ENCODE results near the gene AREL1. TPM values are rescaled to one million over a fixed set of nuclear protein-coding genes. Genes with fewer than 3 reads are reported as not detected.

The AREL1 gene
- total RNA-seq, 1 experiment from 2014 or later: 34.2 TPM

DNA sequence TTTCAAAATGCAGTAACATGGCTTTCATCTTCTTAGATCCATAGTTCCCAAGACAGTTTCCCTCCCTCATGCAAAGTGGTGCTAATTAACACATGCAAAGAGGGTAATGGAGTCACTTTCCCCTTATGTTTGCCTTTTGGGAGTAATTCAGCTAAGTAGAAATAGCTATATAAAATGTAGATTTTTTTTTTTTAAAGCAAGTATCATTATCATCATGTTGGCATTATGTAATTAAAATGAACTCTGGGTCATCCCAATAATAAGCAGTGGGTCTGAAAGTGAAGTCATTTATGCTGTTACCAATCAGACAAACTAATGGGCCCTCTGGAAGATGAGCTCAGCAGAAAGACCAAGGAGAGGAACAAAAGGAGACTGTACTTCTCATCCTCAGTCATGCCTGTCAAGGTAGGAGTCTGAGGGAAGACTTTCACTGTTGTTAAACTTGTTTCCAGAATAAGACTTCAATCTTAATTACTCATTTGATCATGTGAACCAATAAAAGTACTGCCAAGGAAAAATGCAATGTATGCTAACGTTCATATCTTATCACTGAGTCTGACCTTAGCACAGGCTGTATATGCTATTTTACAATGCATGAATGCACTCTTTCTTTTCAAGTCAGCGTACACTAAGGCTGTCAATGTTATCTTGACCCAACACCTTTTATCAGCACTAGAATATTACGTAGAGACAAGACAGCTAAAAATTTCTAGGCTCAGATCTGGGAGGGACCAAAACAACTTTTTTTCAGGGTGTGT, 26.8 kb downstream of the AREL1 start:
- no peak overlapping the region for H3K4ac ChIP-seq (ENCODE audit: low read depth, low read length)
- no peak overlapping the region for H2AK5ac ChIP-seq (ENCODE audit: insufficient read length, low read length)
- H3K27me3 ChIP-seq (ENCODE audit: insufficient read depth, low read length): no peaks in the 10 kb centered on the region
- no peak overlapping the region for H4K8ac ChIP-seq (replicated peaks; ENCODE audit: insufficient read length, low read depth, low read length)
- WGBS (ENCODE audit: extremely low coverage, insufficient read length, low lambda C conversion rate): no CpG with 5 or more reads among the region's 3 CpGs
- H3K9ac ChIP-seq (ENCODE audit: extremely low read depth, insufficient read length, low read length): no peak overlapping the region
- Mint-ChIP-seq H3K4me3 (no peak overlapping the region), H3K36me3 (ENCODE audit: insufficient read depth in 1 of 3, low read depth in 3 of 3) (peaks cover 18 to 51% (median 46%) of the 10 kb centered on the region in 3 experiments), H3K9me3 (no peaks in the 10 kb centered on the region), H3K27me3 (ENCODE audit: low read depth) (no peaks in the 10 kb centered on the region), H3K4me1 (peaks cover 10 to 12% of the 10 kb centered on the region in 2 experiments; a peak in 3 of 4 replicates), H3K27ac (0 out of 7 replicates have a peak overlapping the region, but pooled peaks of 1 of the 3 experiments have one; percentile 31)
- no peak overlapping the region for H3T11ph ChIP-seq (ENCODE audit: low read length)
- peaks cover 2% of the 10 kb centered on the region for H3K4me1 ChIP-seq (ENCODE audit: insufficient read depth, low read length)
- no peak overlapping the region for H2BK20ac ChIP-seq (ENCODE audit: low read depth, low read length, poor library complexity, severe bottlenecking)
- H2BK5ac ChIP-seq (ENCODE audit: insufficient read length, low read length): no peak overlapping the region
- TF ChIP-seq, protein P1, sequence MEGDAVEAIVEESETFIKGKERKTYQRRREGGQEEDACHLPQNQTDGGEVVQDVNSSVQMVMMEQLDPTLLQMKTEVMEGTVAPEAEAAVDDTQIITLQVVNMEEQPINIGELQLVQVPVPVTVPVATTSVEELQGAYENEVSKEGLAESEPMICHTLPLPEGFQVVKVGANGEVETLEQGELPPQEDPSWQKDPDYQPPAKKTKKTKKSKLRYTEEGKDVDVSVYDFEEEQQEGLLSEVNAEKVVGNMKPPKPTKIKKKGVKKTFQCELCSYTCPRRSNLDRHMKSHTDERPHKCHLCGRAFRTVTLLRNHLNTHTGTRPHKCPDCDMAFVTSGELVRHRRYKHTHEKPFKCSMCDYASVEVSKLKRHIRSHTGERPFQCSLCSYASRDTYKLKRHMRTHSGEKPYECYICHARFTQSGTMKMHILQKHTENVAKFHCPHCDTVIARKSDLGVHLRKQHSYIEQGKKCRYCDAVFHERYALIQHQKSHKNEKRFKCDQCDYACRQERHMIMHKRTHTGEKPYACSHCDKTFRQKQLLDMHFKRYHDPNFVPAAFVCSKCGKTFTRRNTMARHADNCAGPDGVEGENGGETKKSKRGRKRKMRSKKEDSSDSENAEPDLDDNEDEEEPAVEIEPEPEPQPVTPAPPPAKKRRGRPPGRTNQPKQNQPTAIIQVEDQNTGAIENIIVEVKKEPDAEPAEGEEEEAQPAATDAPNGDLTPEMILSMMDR (conservative IDR thresholded peaks at IDR 0.05): no peak
- no peak overlapping the region for H3K27ac ChIP-seq (ENCODE audit: insufficient read length, low read depth, low read length)
- no peak overlapping the region for H2BK12ac ChIP-seq (ENCODE audit: insufficient read length, low read depth, low read length)
- no peak overlapping the region for H3K18ac ChIP-seq (ENCODE audit: insufficient read length, low read depth, low read length)
- H3K9me3 ChIP-seq (ENCODE audit: control insufficient read depth, low read depth, low read length): no peaks in the 10 kb centered on the region
- H3K79me1 ChIP-seq (ENCODE audit: insufficient read depth, low read depth, low read length, poor library complexity, severe bottlenecking): no peaks in the 10 kb centered on the region
- no peaks in the 10 kb centered on the region for H3K79me2 ChIP-seq (ENCODE audit: insufficient read depth, low read length)
- no peak overlapping the region for H3K23ac ChIP-seq (ENCODE audit: insufficient read length, low read depth, low read length)
- H2BK120ac ChIP-seq (ENCODE audit: low read depth, low read length, poor library complexity, severe bottlenecking): no peak overlapping the region
- H3K4me2 ChIP-seq (ENCODE audit: insufficient read depth, insufficient read length, low read length): no peak overlapping the region
- no peaks in the 10 kb centered on the region for H3K23me2 ChIP-seq (ENCODE audit: insufficient read length, low read depth, low read length, poor library complexity, severe bottlenecking)
- no peaks in the 10 kb centered on the region for H4K20me1 ChIP-seq (ENCODE audit: control insufficient read depth, insufficient read depth, insufficient read length)
- H2BK15ac ChIP-seq (ENCODE audit: low read depth, low read length): no peak overlapping the region
- H3K56ac ChIP-seq (ENCODE audit: insufficient read length, low read depth, low read length): no peak overlapping the region
- DNase-seq: no peak
- no peak overlapping the region for H3K14ac ChIP-seq (ENCODE audit: insufficient read depth, low read length)
- no peak overlapping the region for H4K5ac ChIP-seq (ENCODE audit: insufficient read length, low read depth, low read length)
- no peak overlapping the region for H2AFZ ChIP-seq (ENCODE audit: low read length)
- no peak overlapping the region for H4K91ac ChIP-seq (ENCODE audit: insufficient read length, low read depth, low read length)
